NB4 (cell line): ENCODE results near the gene NR3C2.

Experiments used
- MYC ChIP-seq: IDR thresholded peaks from 2 replicates; pipeline ENCODE4 v1.6.1; 2011; ENCODE audit warnings: low read depth, low read length
- POLR2A ChIP-seq: IDR thresholded peaks from 2 replicates; pipeline ENCODE4 v1.6.1; 2011; ENCODE audit warnings: mild to moderate bottlenecking; ENCODE audit not compliant: insufficient read length; ENCODE audit errors: extremely low read depth
- TF ChIP-seq, protein P1 (sequence below): IDR thresholded peaks from one replicate; pipeline ENCODE4 v1.5.1; 2012; ENCODE audit warnings: low read depth, low read length
- TF ChIP-seq, protein P2 (sequence below): IDR thresholded peaks from 2 replicates; pipeline ENCODE4 v1.6.1; 2011; ENCODE audit warnings: low read depth, low read length

DNA sequence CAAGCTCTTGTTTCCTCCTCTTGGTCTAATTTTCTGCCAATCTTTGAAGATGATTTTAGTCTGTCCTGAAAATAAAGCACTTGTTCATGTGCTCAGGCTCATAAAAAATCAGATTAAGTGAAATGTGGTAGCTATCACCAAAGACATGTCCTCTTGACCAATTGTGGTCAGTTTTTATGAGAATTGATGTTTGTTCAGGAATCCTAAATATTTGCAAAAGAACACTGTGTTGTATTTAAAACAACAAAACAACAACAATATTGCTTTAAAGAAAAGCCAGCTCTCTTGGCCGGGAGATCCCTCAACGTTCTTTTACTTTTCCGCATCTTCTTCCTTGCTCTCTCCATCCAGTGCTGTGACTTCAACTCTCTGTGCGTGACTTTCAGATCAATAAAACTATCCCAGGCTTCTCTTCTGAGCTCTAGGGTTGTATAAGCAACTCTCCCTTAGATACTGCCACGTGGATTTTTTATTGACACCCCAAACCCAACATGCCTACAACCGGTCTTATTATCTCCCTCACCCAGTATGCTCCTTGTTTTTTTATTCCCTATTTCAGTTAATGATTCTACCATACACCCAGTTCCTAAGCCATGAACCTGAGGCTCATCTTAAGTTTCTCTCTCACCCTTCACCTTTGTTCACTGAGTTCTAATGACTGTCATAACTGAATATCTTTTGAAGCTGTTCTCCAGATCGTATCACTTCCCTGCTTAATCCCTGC lies 400.4 kb downstream of the NR3C2 start:
- TF ChIP-seq, protein P1, sequence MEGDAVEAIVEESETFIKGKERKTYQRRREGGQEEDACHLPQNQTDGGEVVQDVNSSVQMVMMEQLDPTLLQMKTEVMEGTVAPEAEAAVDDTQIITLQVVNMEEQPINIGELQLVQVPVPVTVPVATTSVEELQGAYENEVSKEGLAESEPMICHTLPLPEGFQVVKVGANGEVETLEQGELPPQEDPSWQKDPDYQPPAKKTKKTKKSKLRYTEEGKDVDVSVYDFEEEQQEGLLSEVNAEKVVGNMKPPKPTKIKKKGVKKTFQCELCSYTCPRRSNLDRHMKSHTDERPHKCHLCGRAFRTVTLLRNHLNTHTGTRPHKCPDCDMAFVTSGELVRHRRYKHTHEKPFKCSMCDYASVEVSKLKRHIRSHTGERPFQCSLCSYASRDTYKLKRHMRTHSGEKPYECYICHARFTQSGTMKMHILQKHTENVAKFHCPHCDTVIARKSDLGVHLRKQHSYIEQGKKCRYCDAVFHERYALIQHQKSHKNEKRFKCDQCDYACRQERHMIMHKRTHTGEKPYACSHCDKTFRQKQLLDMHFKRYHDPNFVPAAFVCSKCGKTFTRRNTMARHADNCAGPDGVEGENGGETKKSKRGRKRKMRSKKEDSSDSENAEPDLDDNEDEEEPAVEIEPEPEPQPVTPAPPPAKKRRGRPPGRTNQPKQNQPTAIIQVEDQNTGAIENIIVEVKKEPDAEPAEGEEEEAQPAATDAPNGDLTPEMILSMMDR = no peak
- TF ChIP-seq, protein P2, sequence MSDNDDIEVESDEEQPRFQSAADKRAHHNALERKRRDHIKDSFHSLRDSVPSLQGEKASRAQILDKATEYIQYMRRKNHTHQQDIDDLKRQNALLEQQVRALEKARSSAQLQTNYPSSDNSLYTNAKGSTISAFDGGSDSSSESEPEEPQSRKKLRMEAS = no peak
- TF ChIP-seq POLR2A (no peak), MYC (no peak)
